WTC11 (cell line): ENCODE data around the gene GIMAP4. TPM values are rescaled to one million over a fixed set of nuclear protein-coding genes. Genes with fewer than 3 reads are reported as not detected.

Source experiments
- ATAC-seq: fragments of 200-7000 bp; cut with Tn5 transposase; 2 replicates; pipeline ENCODE4 v1.10.0; 2021; ENCODE audit warnings: mild to moderate bottlenecking, moderate library complexity
- CTCF ChIA-PET: fragments of 300-600 bp; sonication (Branson Sonifier 250); formaldehyde crosslinking; loops from one replicate; lab custom pipeline; 2021; ENCODE audit warnings: antibody characterized with exemption; lab: Charles Lee
- POLR2A ChIA-PET: fragments of 350-600 bp; sonication (Branson Sonifier 250); formaldehyde crosslinking; loops from one replicate; lab custom pipeline; 2021; ENCODE audit warnings: antibody characterized with exemption; lab: Charles Lee
- DNase-seq: peaks from one replicate; pipeline ENCODE4 v3.0.0; 2021; ENCODE audit warnings: low spot score
- H3K27ac Mint-ChIP-seq: 2 replicates; pipeline ENCODE4 v1.8.0; 2021; ENCODE audit warnings: mixed read lengths
- H3K27me3 Mint-ChIP-seq: 2 replicates; pipeline ENCODE4 v1.8.0; 2021; ENCODE audit warnings: low read depth, mild to moderate bottlenecking, moderate library complexity, mixed read lengths
- H3K36me3 Mint-ChIP-seq: 2 replicates; pipeline ENCODE4 v1.8.0; 2021; ENCODE audit warnings: mixed read lengths
- H3K4me1 Mint-ChIP-seq: 2 replicates; pipeline ENCODE4 v1.8.0; 2022; ENCODE audit warnings: mixed read lengths
- H3K4me3 Mint-ChIP-seq: 2 replicates; pipeline ENCODE4 v1.8.0; 2021; ENCODE audit warnings: mild to moderate bottlenecking, moderate library complexity, mixed read lengths
- H3K9me3 Mint-ChIP-seq: 2 replicates; pipeline ENCODE4 v1.8.0; 2021; ENCODE audit warnings: mixed read lengths
- CBFB ChIP-seq: sonication (generic); formaldehyde crosslinking; IDR thresholded peaks from 2 replicates; pipeline ENCODE4 v1.8.1; 2022; ENCODE audit warnings: mild to moderate bottlenecking, low read depth, missing genetic modification reagents
- ESRRA ChIP-seq: sonication (generic); formaldehyde crosslinking; IDR thresholded peaks from 2 replicates; pipeline ENCODE4 v1.8.1; 2022; ENCODE audit warnings: mild to moderate bottlenecking, missing genetic modification reagents, borderline replicate concordance
- GTF2I ChIP-seq: fragments of 250-450 bp; sonication (Bioruptor Pico); conservative IDR thresholded peaks from 2 replicates; pipeline ENCODE4 v1.4.0; 2021; ENCODE audit warnings: mild to moderate bottlenecking
- HMGA2 ChIP-seq: fragments of 250-450 bp; sonication (Bioruptor Pico); IDR thresholded peaks from 2 replicates; pipeline ENCODE4 v1.4.0; 2021; ENCODE audit warnings: mild to moderate bottlenecking, moderate library complexity
- IRF2 ChIP-seq: sonication (generic); formaldehyde crosslinking; IDR thresholded peaks from 2 replicates; pipeline ENCODE4 v1.8.0; 2022; ENCODE audit warnings: low read depth, missing genetic modification reagents, borderline replicate concordance
- MYBL2 ChIP-seq: sonication (generic); formaldehyde crosslinking; IDR thresholded peaks from 2 replicates; pipeline ENCODE4 v1.8.1; 2023; ENCODE audit warnings: mild to moderate bottlenecking, moderate library complexity, missing genetic modification reagents
- TCF7 ChIP-seq: sonication (generic); formaldehyde crosslinking; IDR thresholded peaks from 2 replicates; pipeline ENCODE4 v1.8.0; 2022; ENCODE audit warnings: mild to moderate bottlenecking, low read depth, missing genetic modification reagents, moderate library complexity
- TP53 ChIP-seq: sonication (generic); formaldehyde crosslinking; IDR thresholded peaks from 2 replicates; pipeline ENCODE4 v1.8.1; 2023; ENCODE audit warnings: mild to moderate bottlenecking, missing genetic modification reagents
- ZNF138 ChIP-seq: sonication (generic); formaldehyde crosslinking; conservative IDR thresholded peaks from 2 replicates; pipeline ENCODE4 v1.8.1; 2022; ENCODE audit warnings: mild to moderate bottlenecking, moderate library complexity, missing genetic modification reagents
- total RNA-seq: library from RNA; stranded (reverse); gene quantifications from 3 replicates; pipeline ENCODE4 v1.2.3, GENCODE V29; 2021
- TF ChIP-seq, protein P1 (sequence below): sonication (generic); formaldehyde crosslinking; IDR thresholded peaks from 2 replicates; pipeline ENCODE4 v1.8.0; 2022; ENCODE audit warnings: mild to moderate bottlenecking, missing genetic modification reagents
- TF ChIP-seq, protein P2 (sequence below): sonication (generic); formaldehyde crosslinking; IDR thresholded peaks from 2 replicates; pipeline ENCODE4 v1.8.1; 2022; ENCODE audit warnings: missing genetic modification reagents, borderline replicate concordance
- TF ChIP-seq, protein P3 (sequence below): fragments of 250-450 bp; sonication (Bioruptor Pico); IDR thresholded peaks from 2 replicates; pipeline ENCODE4 v1.9.0; 2021; ENCODE audit warnings: mild to moderate bottlenecking
- TF ChIP-seq, protein P4 (sequence below): sonication (generic); formaldehyde crosslinking; IDR thresholded peaks from 2 replicates; pipeline ENCODE4 v1.8.0; 2023; ENCODE audit warnings: missing genetic modification reagents, mild to moderate bottlenecking, borderline replicate concordance
- TF ChIP-seq, protein P5 (sequence below): fragments of 250-450 bp; sonication (Bioruptor Pico); IDR thresholded peaks from 2 replicates; pipeline ENCODE4 v1.8.0; 2021; ENCODE audit warnings: mild to moderate bottlenecking
- TF ChIP-seq, protein P6 (sequence below): sonication (generic); formaldehyde crosslinking; IDR thresholded peaks from 2 replicates; pipeline ENCODE4 v1.8.0; 2022; ENCODE audit warnings: missing genetic modification reagents
- TF ChIP-seq, protein P7 (sequence below): sonication (generic); formaldehyde crosslinking; IDR thresholded peaks from 2 replicates; pipeline ENCODE4 v1.8.0; 2023; ENCODE audit warnings: missing genetic modification reagents

GIMAP4 gene
- total RNA-seq, 1 experiment from 2014 or later = 0.28 TPM

DNA sequence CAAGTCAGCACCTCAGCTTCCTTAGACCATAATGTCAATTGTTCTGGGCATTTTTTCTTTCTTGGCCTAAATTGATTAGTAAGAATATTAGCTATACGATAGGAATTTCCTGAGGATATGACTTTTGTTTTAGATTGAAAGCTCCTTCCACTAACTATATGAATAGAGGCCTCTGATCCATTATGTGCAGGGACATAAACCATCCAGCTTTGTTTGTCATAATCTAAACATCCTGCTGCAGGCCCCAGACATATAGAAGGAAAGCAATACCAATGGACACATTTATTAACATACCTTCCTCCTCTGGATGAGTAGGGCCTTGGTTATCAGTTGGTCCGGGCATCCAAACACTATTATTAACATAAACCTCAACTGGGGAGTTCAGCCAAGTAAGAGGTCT, 4.3 kb upstream of the GIMAP4 start:
- CTCF ChIA-PET = no interaction called here

DNA sequence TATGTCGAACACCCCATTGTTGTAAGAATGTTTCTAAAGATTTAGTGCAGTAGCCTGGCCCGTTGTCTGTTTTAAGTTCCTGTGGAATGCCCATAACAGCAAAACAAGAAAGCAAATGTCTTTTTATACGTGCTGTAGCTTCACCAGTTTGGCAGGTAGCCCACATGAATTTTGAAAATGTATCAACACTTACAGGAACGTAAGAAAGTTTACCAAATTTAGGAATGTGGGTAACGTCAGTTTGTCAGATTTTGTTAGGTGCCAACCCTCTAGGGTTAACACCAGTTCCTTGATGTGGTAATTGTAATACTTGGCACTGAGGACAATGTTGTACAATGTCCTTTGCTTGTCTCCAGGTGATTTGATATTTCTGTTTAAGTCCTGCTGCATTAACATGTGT, 3.2 kb upstream of the GIMAP4 start:
- peaks cover 11% of the 10 kb centered on the region for H3K27me3 Mint-ChIP-seq
- ChIA-PET POLR2A (no interaction called here), CTCF (no interaction called here)
- peaks cover 40% of the 10 kb centered on the region for H3K4me1 Mint-ChIP-seq
- DNase-seq = no peak
- no peak overlapping the region for H3K4me3 Mint-ChIP-seq
- H3K9me3 Mint-ChIP-seq = peaks cover 28% of the 10 kb centered on the region
- ATAC-seq = no peak
- peaks cover 13% of the 10 kb centered on the region for H3K36me3 Mint-ChIP-seq
- TF ChIP-seq IRF2 (CRISPR knock-in tag) = no peak
- H3K27ac Mint-ChIP-seq = no peak overlapping the region

More for the DNA sequence above, 4.3 kb upstream of the GIMAP4 start:
- H3K4me3 Mint-ChIP-seq = no peak overlapping the region
- TF ChIP-seq CBFB (CRISPR knock-in tag) (no peak), ZNF138 (CRISPR knock-in tag) (no peak), GTF2I (no peak), ESRRA (no peak), HMGA2 (CRISPR knock-in tag) (no peak)
- TF ChIP-seq, protein P1, sequence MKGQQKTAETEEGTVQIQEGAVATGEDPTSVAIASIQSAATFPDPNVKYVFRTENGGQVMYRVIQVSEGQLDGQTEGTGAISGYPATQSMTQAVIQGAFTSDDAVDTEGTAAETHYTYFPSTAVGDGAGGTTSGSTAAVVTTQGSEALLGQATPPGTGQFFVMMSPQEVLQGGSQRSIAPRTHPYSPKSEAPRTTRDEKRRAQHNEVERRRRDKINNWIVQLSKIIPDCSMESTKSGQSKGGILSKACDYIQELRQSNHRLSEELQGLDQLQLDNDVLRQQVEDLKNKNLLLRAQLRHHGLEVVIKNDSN (CRISPR knock-in tag) = no peak
- TF ChIP-seq, protein P2, sequence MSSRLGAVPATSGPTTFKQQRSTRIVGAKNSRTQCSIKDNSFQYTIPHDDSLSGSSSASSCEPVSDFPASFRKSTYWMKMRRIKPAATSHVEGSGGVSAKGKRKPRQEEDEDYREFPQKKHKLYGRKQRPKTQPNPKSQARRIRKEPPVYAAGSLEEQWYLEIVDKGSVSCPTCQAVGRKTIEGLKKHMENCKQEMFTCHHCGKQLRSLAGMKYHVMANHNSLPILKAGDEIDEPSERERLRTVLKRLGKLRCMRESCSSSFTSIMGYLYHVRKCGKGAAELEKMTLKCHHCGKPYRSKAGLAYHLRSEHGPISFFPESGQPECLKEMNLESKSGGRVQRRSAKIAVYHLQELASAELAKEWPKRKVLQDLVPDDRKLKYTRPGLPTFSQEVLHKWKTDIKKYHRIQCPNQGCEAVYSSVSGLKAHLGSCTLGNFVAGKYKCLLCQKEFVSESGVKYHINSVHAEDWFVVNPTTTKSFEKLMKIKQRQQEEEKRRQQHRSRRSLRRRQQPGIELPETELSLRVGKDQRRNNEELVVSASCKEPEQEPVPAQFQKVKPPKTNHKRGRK (CRISPR knock-in tag) = no peak
- TF ChIP-seq, all 79 proteins: peak for 0
- ATAC-seq (no peak), DNase-seq (no peak)
- peaks cover 40% of the 10 kb centered on the region for H3K4me1 Mint-ChIP-seq
- peaks cover 19% of the 10 kb centered on the region for H3K36me3 Mint-ChIP-seq
- H3K9me3 Mint-ChIP-seq = peaks cover 38% of the 10 kb centered on the region
- H3K27me3 Mint-ChIP-seq = peaks cover 11% of the 10 kb centered on the region
- no peak overlapping the region for H3K27ac Mint-ChIP-seq
- POLR2A ChIA-PET = no interaction called here

DNA sequence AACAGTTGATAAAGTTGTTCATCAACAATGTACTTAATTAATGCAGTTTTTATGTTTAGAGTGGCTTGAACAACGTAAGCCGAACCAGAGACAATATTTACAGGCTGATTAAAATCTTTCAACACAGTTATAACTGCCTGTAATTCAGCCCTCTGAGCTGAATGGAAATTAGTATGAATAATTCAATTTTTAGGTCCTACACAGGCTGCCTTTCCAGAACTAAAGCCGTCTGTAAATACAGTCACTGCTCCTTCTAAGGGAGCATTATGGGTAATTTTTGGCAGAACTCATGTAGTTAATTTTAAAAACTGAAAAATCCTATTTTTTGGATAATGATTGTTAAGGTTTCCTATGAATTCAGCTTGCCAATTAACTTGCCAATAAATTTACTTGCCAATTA, 2.6 kb upstream of the GIMAP4 start:
- H3K9me3 Mint-ChIP-seq = peaks cover 22% of the 10 kb centered on the region
- H3K27me3 Mint-ChIP-seq = peaks cover 11% of the 10 kb centered on the region
- no peak for ATAC-seq
- H3K27ac Mint-ChIP-seq = no peak overlapping the region
- peaks cover 40% of the 10 kb centered on the region for H3K4me1 Mint-ChIP-seq
- peaks cover 10% of the 10 kb centered on the region for H3K36me3 Mint-ChIP-seq
- ChIA-PET POLR2A (no interaction called here), CTCF (no interaction called here)
- no peak overlapping the region for H3K4me3 Mint-ChIP-seq
- DNase-seq = no peak
- TF ChIP-seq, protein P3, sequence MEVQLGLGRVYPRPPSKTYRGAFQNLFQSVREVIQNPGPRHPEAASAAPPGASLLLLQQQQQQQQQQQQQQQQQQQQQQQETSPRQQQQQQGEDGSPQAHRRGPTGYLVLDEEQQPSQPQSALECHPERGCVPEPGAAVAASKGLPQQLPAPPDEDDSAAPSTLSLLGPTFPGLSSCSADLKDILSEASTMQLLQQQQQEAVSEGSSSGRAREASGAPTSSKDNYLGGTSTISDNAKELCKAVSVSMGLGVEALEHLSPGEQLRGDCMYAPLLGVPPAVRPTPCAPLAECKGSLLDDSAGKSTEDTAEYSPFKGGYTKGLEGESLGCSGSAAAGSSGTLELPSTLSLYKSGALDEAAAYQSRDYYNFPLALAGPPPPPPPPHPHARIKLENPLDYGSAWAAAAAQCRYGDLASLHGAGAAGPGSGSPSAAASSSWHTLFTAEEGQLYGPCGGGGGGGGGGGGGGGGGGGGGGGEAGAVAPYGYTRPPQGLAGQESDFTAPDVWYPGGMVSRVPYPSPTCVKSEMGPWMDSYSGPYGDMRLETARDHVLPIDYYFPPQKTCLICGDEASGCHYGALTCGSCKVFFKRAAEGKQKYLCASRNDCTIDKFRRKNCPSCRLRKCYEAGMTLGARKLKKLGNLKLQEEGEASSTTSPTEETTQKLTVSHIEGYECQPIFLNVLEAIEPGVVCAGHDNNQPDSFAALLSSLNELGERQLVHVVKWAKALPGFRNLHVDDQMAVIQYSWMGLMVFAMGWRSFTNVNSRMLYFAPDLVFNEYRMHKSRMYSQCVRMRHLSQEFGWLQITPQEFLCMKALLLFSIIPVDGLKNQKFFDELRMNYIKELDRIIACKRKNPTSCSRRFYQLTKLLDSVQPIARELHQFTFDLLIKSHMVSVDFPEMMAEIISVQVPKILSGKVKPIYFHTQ = no peak
- TF ChIP-seq, protein P4, sequence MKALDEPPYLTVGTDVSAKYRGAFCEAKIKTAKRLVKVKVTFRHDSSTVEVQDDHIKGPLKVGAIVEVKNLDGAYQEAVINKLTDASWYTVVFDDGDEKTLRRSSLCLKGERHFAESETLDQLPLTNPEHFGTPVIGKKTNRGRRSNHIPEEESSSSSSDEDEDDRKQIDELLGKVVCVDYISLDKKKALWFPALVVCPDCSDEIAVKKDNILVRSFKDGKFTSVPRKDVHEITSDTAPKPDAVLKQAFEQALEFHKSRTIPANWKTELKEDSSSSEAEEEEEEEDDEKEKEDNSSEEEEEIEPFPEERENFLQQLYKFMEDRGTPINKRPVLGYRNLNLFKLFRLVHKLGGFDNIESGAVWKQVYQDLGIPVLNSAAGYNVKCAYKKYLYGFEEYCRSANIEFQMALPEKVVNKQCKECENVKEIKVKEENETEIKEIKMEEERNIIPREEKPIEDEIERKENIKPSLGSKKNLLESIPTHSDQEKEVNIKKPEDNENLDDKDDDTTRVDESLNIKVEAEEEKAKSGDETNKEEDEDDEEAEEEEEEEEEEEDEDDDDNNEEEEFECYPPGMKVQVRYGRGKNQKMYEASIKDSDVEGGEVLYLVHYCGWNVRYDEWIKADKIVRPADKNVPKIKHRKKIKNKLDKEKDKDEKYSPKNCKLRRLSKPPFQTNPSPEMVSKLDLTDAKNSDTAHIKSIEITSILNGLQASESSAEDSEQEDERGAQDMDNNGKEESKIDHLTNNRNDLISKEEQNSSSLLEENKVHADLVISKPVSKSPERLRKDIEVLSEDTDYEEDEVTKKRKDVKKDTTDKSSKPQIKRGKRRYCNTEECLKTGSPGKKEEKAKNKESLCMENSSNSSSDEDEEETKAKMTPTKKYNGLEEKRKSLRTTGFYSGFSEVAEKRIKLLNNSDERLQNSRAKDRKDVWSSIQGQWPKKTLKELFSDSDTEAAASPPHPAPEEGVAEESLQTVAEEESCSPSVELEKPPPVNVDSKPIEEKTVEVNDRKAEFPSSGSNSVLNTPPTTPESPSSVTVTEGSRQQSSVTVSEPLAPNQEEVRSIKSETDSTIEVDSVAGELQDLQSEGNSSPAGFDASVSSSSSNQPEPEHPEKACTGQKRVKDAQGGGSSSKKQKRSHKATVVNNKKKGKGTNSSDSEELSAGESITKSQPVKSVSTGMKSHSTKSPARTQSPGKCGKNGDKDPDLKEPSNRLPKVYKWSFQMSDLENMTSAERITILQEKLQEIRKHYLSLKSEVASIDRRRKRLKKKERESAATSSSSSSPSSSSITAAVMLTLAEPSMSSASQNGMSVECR (CRISPR knock-in tag) = no peak
- TF ChIP-seq TCF7 (no peak), MYBL2 (CRISPR knock-in tag) (no peak), TP53 (CRISPR knock-in tag) (no peak), HMGA2 (CRISPR knock-in tag) (no peak)
- TF ChIP-seq, protein P5, sequence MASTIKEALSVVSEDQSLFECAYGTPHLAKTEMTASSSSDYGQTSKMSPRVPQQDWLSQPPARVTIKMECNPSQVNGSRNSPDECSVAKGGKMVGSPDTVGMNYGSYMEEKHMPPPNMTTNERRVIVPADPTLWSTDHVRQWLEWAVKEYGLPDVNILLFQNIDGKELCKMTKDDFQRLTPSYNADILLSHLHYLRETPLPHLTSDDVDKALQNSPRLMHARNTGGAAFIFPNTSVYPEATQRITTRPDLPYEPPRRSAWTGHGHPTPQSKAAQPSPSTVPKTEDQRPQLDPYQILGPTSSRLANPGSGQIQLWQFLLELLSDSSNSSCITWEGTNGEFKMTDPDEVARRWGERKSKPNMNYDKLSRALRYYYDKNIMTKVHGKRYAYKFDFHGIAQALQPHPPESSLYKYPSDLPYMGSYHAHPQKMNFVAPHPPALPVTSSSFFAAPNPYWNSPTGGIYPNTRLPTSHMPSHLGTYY (CRISPR knock-in tag) = no peak
- TF ChIP-seq, protein P6, sequence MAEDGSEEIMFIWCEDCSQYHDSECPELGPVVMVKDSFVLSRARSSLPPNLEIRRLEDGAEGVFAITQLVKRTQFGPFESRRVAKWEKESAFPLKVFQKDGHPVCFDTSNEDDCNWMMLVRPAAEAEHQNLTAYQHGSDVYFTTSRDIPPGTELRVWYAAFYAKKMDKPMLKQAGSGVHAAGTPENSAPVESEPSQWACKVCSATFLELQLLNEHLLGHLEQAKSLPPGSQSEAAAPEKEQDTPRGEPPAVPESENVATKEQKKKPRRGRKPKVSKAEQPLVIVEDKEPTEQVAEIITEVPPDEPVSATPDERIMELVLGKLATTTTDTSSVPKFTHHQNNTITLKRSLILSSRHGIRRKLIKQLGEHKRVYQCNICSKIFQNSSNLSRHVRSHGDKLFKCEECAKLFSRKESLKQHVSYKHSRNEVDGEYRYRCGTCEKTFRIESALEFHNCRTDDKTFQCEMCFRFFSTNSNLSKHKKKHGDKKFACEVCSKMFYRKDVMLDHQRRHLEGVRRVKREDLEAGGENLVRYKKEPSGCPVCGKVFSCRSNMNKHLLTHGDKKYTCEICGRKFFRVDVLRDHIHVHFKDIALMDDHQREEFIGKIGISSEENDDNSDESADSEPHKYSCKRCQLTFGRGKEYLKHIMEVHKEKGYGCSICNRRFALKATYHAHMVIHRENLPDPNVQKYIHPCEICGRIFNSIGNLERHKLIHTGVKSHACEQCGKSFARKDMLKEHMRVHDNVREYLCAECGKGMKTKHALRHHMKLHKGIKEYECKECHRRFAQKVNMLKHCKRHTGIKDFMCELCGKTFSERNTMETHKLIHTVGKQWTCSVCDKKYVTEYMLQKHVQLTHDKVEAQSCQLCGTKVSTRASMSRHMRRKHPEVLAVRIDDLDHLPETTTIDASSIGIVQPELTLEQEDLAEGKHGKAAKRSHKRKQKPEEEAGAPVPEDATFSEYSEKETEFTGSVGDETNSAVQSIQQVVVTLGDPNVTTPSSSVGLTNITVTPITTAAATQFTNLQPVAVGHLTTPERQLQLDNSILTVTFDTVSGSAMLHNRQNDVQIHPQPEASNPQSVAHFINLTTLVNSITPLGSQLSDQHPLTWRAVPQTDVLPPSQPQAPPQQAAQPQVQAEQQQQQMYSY (CRISPR knock-in tag) = no peak
- TF ChIP-seq, protein P7, sequence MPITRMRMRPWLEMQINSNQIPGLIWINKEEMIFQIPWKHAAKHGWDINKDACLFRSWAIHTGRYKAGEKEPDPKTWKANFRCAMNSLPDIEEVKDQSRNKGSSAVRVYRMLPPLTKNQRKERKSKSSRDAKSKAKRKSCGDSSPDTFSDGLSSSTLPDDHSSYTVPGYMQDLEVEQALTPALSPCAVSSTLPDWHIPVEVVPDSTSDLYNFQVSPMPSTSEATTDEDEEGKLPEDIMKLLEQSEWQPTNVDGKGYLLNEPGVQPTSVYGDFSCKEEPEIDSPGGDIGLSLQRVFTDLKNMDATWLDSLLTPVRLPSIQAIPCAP (CRISPR knock-in tag) = no peak
